ENCODE results near the gene GRHL1. TPM values are rescaled to one million over a fixed set of nuclear protein-coding genes. Genes with fewer than 3 reads are reported as not detected.

Gene GRHL1
- total RNA-seq, 2 experiments from 2014 or later: 0.28 to 0.38 TPM

- Histone ChIP-seq H3K9me3 (ENCODE audit: control insufficient read depth in 1 of 2, insufficient read depth in 1 of 2, low read length in 2 of 2) (peaks cover 0 to 10% of the 10 kb centered on the region in 2 experiments), H3K36me3 (ENCODE audit: insufficient read depth, low read length) (no peaks in the 10 kb centered on the region), H3K4me1 (ENCODE audit: insufficient read depth, low read length) (no peaks in the 10 kb centered on the region), H3K27ac (ENCODE audit: low read depth in 1 of 2, low read length in 2 of 2) (no peak overlapping the region), H3K27me3 (ENCODE audit: control insufficient read depth in 1 of 2, insufficient read depth in 2 of 2, low read length in 2 of 2) (no peaks in the 10 kb centered on the region), H3K4me3 (ENCODE audit: low read length) (no peak overlapping the region)
- no peaks in the 10 kb centered on the region for H3K36me3 Mint-ChIP-seq (ENCODE audit: low read depth)
- intact Hi-C loops (cut with DNase I, micrococcal nuclease): no loop called here
- POLR2A ChIA-PET: no interaction called here
- H3K27me3 Mint-ChIP-seq: peaks cover 18% of the 10 kb centered on the region
- no peak for TF ChIP-seq CTCF (IDR thresholded peaks at IDR 0.05)
- H3K4me3 Mint-ChIP-seq: no peak overlapping the region
- no peak overlapping the region for H3K27ac Mint-ChIP-seq
- ATAC-seq (ENCODE audit: poor library complexity) (no peak), DNase-seq (no peak)
- CTCF ChIA-PET: no interaction called here
- H3K4me1 Mint-ChIP-seq (ENCODE audit: low read depth): no peaks in the 10 kb centered on the region
- H3K9me3 Mint-ChIP-seq: no peaks in the 10 kb centered on the region
Observed at GRCh38 chr2:10002109-10002508, 50.6 kb downstream of the GRHL1 start.

- H3K9me3 Mint-ChIP-seq: no peaks in the 10 kb centered on the region
- CTCF ChIA-PET: no interaction called here
- no peak for DNase-seq
- peaks cover 0 to 10% of the 10 kb centered on the region in 2 experiments for H3K9me3 ChIP-seq (ENCODE audit: control insufficient read depth in 1 of 2, insufficient read depth in 1 of 2, low read length in 2 of 2)
- H3K4me3 ChIP-seq (ENCODE audit: low read length): no peak overlapping the region
- intact Hi-C loops (cut with DNase I, micrococcal nuclease): no loop called here
- no peak overlapping the region for H3K4me3 Mint-ChIP-seq
- no peak for ATAC-seq (ENCODE audit: poor library complexity)
- no peak overlapping the region for H3K27ac ChIP-seq (ENCODE audit: low read depth in 1 of 2, low read length in 2 of 2)
- H3K36me3 Mint-ChIP-seq (ENCODE audit: low read depth): no peaks in the 10 kb centered on the region
- no peaks in the 10 kb centered on the region for H3K36me3 ChIP-seq (ENCODE audit: insufficient read depth, low read length)
- no peaks in the 10 kb centered on the region for H3K4me1 ChIP-seq (ENCODE audit: insufficient read depth, low read length)
- no peak overlapping the region for H3K27ac Mint-ChIP-seq
- TF ChIP-seq CTCF (IDR thresholded peaks at IDR 0.05): no peak
- peaks cover 23% of the 10 kb centered on the region for H3K27me3 Mint-ChIP-seq
- peaks cover 0 to 2% of the 10 kb centered on the region in 2 experiments for H3K27me3 ChIP-seq (ENCODE audit: control insufficient read depth in 1 of 2, insufficient read depth in 2 of 2, low read length in 2 of 2)
- no peaks in the 10 kb centered on the region for H3K4me1 Mint-ChIP-seq (ENCODE audit: low read depth)
- POLR2A ChIA-PET: no interaction called here
Observed at GRCh38 chr2:10002681-10003080, 51.2 kb downstream of the GRHL1 start.

GRCh38 chr2:10003206-10004125, 52.0 kb downstream of the GRHL1 start:
- no peaks in the 10 kb centered on the region for H3K36me3 Mint-ChIP-seq (ENCODE audit: low read depth)
- peaks cover 30% of the 10 kb centered on the region for H3K27me3 Mint-ChIP-seq
- H3K9me3 Mint-ChIP-seq: no peaks in the 10 kb centered on the region
- H3K36me3 ChIP-seq (ENCODE audit: insufficient read depth, low read length): no peaks in the 10 kb centered on the region
- DNase-seq (no peak), ATAC-seq (ENCODE audit: poor library complexity) (no peak)
- H3K4me3 Mint-ChIP-seq: no peak overlapping the region
- TF ChIP-seq CTCF (IDR thresholded peaks at IDR 0.05): no peak
- no peak overlapping the region for H3K27ac Mint-ChIP-seq
- ChIA-PET POLR2A (no interaction called here), CTCF (no interaction called here)
- peaks cover 0 to 10% of the 10 kb centered on the region in 2 experiments for H3K9me3 ChIP-seq (ENCODE audit: control insufficient read depth in 1 of 2, insufficient read depth in 1 of 2, low read length in 2 of 2)
- intact Hi-C loops (cut with DNase I, micrococcal nuclease): no loop called here
- no peaks in the 10 kb centered on the region for H3K4me1 Mint-ChIP-seq (ENCODE audit: low read depth)
- no peak overlapping the region for H3K4me3 ChIP-seq (ENCODE audit: low read length)
- no peak overlapping the region for H3K27ac ChIP-seq (ENCODE audit: low read depth in 1 of 2, low read length in 2 of 2)
- H3K27me3 ChIP-seq (ENCODE audit: control insufficient read depth in 1 of 2, insufficient read depth in 2 of 2, low read length in 2 of 2): peaks cover 2 to 4% of the 10 kb centered on the region in 2 experiments
- no peaks in the 10 kb centered on the region for H3K4me1 ChIP-seq (ENCODE audit: insufficient read depth, low read length)
